NCI-H526 treated with DMSO at 0.1 percent for 48 hours (cell line): ENCODE measurements around the gene PCBP3.
"Not testable (repeated sequence)": the region's sequence is repeated elsewhere in the genome, so short reads cannot be mapped to it uniquely, and the experiment has no call there.

Experiments
- DNase-seq: peaks from one replicate; lab custom pipeline; 2025; lab: John Stamatoyannopoulos, UW

PCBP3 gene

DNA sequence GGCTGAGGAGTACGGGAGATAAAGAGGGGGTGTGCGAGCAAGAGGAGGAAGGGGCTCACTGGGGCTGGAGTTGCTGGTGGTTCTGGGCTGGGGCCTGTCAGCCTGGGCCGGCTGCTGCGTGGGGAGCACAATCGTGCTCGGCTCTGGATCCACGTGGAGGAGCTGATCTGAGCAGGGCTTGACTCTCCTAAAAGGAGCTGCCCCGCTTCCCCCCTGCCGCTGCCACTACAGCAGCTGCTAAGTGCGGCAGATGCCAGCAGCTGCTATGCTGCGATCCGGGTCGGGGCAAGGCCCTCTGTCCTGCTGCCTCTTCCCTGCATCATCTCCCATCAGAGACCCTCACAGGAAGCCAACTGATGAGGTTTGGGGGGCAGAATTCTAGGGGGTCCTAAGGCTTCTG lies 165.9 kb downstream of the PCBP3 start:
- no peak for DNase-seq

DNA sequence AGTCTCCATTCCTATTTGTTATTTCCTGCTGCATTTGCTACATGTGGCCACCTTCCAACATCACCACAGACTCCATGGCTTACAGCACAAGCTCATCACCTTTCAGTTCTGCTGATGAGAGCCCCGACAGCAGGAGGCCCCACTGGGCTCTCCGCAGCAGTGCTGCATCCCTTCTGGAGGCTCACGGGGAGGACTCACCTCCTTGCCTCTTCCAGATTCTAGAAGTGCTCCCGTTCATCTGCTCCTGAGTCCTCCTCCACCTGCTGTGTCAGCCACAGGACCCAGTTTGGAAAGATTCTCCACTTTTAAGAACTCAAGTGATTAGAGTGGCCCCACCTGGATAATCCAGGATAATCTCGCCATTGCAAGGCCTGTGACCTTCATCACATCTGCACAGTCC lies 167.6 kb downstream of the PCBP3 start:
- DNase-seq, result no peak

DNA sequence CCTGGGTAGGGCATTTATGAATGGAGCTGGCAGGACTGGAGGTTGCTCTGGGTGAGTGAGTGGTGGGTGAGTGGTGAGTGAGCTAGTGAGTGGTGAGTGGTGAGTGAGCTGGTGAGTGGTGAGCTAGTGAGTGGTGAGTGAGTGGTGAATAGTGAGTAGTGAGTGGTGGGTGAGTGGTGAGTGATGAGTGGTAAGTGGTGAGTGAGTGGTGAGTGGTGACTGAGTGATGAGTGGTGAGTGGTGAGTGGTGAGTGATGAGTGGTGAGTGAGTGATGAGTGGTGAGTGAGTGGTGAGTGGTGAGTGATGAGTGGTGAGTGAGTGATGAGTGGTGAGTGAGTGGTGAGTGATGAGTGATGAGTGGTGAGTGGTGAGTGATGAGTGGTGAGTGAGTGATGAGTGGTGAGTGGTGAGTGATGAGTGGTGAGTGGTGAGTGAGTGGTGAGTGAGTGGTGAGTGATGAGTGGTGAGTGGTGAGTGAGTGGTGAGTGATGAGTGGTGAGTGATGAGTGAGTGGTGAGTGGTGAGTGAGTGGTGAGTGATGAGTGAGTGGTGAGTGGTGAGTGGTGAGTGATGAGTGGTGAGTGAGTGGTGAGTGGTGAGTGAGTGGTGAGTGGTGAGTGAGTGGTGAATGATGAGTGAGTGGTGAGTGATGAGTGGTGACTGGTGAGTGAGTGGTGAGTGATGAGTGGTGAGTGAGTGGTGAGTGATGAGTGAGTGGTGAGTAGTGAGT lies 170.8 kb downstream of the PCBP3 start:
- DNase-seq, result not testable (repeated sequence)

DNA sequence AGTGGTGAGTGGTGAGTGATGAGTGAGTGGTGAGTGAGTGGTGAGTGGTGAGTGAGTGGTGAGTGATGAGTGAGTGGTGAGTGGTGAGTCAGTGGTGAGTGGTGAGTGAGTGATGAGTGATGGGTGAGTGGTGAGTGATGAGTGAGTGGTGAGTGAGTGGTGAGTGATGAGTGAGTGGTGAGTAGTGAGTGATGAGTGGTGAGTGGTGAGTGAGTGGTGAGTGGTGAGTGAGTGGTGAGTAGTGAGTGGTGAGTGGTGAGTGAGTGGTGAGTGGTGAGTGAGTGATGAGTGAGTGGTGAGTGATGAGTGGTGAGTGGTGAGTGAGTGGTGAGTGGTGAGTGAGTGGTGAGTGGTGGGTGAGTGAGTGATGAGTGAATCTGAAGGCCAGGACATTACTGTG lies 172.3 kb downstream of the PCBP3 start:
- not testable (repeated sequence) for DNase-seq

DNA sequence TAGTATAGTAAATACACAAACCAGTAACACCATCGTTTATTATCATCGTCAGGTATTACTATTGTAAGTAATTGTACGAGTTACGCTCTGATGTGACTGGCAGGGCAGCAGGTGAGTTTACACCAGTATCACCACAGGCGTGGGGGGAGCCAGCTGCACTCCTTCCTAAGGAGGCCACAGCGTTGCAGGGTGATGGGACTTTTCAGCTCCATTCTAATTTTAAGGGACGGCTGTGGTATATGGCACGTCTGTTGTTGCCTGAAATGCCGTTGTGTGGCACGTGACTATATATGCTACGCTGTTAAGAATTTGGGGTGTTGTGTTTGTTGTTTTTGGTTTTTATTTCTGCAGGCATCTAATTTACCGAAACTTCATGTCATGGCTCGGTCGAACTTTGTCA lies 173.3 kb downstream of the PCBP3 start:
- DNase-seq, result no peak

DNA sequence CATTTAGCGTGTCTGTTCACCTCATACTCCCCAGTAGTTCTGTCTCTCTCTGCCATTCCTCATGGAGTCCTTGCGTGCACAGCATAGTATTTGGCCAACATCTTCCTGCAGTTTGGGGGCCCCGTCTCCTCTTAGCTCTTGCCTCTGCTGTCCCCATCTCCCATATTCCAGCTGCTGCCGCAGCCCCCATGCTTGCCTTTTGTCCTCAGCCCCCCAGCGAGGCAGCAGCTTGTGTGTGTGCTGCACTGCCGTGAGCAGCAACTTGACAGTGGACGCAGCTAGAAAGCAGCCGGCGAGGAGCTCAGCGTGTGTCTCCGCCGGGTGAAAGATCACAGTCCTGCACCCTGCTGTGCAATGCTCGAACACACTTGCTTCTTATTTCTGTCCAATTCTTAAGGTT lies 173.8 kb downstream of the PCBP3 start:
- DNase-seq, result no peak

DNA sequence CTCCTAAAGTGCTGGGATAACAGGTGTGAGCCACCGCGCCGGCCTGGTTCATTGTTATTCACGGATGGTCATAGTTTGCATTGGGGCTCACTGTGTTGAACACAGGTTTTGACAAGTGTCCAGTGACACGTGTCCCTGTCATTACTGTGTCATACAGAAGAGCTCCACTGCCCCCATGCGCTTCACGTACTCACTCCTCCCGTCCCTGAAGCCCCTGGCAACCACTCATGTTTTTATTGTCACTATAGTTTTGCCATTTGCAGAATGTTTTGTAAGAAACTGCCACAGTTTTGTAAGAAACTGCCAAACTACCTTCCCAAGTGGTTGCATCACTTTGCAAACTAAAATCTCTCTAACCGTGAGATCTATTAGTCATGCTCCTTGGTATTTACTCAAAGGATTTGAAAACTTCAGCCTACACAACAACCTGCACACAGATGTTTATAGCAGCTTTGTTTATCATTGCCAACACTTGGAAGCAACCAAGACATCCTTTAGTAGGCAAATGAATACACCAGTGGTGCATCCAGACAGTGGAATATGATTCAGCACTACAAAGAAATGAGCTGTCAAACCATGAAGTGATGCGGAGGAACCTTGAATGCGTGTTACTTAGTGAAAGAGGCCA lies 174.9 kb downstream of the PCBP3 start:
- no peak for DNase-seq

DNA sequence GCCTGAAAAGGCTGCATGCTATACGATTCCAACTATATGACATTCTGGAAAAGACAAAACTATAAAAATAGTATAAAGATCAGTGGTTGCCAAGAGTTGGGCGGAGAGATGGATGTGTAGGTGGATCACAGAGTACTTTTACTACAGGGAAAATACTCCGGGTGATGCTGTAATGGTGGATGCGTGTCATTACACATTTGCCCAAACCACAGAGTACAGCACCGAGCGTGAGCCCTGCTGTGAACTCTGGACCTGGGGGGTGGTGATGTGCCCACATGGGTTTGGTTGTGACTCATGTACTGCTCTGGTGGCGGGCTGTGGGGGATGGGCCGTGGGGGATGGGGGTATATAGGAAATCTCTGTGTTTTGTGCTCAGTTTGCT lies 175.4 kb downstream of the PCBP3 start:
- DNase-seq, result no peak

DNA sequence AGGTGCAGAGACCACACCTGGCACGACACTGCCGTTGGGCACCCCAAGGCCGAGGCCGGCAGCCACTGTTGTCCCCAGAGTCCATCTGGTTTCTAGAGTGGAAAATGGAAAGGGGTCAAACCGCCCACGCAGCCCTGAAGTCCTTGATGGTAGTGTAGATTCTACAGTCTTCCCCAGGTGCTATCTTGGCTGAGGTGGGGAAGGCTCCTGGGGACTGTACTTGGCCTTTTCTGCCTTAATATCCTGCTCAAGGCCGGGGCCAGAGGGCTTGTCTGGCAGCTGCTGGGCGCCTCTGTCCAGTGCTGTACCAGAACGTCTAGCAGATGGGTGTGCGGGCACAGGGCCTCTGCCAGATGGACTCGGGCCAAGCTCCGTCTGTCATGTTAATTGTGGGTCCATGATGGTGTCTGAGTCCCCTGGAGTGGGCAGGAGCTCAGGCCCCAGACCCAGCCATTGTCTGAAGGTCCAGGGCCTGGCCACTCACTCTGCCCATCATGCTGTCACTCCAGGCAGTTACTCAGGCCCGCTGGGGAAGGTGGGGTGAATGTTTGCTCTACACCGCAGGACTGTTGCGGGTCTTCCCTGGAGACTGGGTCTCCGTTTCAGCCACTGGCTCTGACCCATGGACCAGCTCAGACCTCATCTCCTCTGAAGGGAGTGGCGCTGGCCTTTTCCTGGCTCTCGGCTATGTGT lies 176.1 kb downstream of the PCBP3 start:
- no peak for DNase-seq

DNA sequence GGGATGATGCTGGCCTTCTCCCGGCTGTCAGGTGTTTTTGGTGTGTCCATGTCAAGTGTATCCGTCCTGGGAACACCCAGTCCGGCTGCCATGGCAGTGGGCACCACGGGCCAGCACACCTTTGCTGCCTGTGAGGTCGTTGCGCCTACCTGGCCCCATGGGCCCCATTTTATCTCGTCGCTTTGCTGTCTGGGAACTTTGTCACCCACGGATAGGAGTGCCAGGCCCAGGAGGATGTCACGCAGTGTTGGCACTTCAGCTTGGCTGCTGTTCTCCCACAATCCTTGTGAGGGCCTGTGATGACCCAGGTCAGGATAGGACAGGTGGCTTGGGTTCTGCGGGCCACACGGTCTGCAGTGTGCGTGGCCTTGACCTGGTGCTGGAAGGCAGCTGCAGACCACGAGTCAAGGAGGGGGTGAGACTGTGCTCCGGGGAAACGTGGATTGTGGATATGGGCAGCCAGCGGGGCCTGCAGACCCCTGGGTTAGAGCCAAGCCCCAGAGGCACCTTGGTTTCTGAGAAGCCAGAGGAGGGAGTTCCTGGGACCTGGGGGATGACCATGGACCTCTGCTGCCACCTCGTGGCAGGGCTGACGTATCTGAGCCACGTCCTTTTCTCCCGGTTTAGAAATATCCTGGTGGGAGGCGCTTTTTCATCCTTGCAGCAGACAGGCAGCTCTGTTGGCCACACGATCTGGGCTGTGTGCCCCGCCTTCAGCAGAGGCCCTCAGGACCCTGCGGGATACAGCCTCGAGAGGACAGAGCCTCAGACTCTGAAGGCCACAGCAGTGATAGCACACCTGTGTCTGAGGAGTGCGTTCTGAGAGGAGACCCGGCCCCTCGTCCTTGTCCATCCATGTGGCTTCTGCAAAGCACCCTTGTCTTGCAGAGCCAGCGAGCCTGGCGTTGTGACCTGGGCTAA lies 176.9 kb downstream of the PCBP3 start:
- peak; percentile 42 for DNase-seq

DNA sequence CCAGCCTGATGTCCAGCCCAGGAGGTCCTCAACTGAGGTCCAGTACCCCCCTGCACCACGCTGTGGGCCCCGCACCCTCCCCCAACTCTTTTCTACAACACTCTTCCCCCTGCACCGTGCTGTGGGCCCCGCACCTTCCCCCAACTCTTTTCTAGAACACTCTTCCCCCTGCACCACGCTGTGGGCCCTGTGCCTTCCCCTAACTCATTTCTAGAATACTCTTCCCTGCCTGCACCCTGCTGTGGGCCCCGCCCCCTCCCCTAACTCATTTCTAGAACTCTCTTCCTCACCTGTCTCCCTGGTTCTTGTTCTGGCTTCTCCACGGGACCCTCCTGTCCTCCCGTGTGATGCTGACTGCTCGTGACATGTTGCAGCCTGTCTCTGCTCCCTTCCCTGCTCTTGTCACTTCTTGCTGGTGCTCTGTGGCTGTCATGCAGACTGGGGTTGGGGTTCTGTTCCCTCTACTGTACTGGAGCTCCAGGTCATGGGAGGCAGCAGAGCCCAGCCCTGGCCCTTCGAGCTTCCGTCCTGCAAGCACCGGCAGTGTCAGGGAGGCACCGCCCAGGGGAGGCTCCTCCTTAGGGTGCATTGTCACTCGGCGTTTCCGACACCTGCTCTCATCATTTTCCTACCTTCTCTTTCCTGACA lies 177.9 kb downstream of the PCBP3 start:
- DNase-seq, result no peak

DNA sequence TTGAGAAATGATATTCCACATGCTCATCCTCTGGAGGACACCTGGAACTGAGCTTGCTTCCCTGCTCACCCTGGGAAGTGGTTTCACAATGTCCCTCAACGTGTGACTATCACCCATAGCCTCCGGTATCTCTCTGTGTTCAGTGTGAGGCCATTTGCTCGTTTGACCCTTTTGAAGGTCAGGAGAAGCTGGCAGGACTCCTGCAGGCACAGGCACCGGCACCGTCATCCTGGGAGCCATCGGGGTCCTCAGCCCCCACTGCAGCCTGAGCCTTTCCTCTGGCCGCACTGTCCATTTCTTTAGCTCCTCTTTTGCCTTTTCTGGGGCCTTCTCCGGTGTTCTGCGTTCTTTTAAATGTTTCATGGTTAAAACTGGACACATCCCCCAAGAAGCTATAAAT lies 178.5 kb downstream of the PCBP3 start:
- no peak for DNase-seq

DNA sequence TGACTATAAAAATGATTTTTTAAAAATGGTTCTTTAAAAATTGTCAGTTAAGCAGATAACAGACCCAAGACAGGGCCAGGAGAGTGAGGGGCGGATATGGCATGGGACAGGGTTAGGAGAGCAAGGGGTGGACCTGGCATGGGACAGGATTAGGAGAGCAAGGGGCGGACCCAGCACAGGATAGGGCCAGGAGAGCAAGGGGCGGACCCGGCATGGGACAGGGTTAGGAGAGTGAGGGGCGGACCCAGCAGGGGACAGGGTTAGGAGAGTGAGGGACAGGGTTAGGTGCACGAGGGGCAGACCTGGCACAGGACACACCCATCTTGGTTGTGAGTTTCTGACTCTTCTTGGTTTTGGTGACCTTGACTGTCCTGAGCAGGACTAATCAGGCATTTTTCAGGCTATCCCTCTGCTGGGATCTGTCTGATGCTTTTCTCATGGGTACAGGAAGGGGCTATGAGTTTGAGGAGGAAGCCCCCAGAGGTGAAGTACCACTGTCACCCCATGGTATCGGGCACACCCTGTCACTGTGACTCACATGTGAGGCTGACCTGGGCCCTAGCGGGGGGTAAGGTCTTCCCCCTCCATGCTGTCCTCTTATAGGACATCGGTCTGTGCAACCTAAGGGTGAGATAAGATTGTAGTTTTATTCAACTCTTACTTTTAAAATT lies 179.0 kb downstream of the PCBP3 start:
- DNase-seq, result no peak

DNA sequence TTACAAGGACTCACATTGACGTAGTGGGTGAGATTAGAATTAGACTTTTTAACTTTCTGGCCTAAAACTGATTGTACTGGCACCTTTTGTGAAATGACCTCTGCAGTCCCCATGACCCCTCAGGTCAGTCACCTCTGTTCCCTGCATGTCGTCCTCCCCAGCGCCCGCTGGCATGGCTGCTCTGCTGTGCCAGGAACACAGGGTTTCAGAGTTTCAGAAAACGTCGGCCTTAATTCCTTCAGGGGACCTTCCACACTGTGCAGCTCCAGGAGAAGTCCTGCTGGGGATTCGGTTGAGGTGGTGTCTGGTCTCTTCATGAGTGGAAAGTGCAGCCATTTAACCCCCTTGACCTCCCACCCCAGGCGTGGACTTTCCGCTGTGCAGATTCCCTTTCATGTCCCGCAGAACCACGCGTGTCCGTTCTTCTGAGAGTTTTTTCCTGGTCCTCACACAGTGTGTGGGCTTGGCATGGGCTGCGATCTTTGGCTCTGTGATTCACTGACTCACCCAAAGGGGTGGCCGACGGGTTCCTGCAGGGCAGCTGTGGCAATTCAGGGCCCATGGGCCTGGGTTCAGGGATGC lies 179.7 kb downstream of the PCBP3 start:
- DNase-seq, result no peak

DNA sequence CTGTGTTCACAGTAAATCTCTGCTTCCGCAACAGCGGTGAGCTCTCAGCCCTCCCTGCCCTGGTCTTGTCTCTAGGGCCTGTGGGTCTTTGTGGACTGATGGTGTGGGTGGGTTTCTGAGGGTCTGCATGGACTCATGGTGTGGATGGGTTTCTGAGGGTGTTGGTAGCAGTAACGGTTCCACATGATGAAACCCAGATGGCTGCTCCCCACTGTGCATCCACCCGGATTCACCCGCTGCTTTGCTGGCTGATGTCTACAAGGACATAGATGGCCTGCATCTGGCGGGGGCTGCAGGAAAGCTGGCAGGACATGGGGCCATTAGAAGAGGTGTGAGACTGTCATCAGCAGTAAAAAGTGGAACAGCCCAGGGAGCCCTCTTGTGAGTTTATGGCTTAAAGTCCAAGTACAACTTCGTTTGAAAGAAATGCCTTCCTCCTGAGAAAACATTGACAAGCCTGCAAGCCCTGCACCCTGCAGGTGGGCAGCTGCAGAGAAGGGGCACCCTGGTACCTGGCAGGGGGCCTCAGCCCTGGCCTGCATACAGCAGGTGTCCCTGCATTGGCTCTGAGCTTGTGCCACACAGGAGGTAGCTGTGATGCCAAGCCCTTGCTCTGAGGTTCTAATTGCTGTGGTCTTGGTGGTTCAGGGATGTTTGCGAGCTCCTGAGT lies 181.2 kb downstream of the PCBP3 start:
- no peak for DNase-seq

DNA sequence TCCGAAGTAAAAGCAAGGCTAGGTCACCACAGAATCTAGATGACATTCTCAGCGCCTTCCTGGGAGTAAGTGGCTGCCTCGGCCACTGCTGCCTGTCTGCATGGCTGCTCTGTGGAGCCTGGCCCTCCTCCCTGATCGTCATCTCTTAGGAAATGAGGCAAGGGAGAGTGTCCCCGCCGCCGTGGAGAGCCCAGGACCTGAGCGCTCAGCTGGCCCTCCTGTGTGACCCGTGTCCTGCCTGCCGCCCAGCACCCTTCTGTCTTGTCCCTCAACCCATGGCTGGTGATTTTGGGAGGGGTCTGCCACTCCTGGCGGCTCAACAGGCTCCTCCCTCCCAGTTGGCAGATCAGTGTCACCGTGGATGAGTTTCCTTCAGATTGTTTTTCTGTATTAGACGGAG lies 181.7 kb downstream of the PCBP3 start:
- no peak for DNase-seq

DNA sequence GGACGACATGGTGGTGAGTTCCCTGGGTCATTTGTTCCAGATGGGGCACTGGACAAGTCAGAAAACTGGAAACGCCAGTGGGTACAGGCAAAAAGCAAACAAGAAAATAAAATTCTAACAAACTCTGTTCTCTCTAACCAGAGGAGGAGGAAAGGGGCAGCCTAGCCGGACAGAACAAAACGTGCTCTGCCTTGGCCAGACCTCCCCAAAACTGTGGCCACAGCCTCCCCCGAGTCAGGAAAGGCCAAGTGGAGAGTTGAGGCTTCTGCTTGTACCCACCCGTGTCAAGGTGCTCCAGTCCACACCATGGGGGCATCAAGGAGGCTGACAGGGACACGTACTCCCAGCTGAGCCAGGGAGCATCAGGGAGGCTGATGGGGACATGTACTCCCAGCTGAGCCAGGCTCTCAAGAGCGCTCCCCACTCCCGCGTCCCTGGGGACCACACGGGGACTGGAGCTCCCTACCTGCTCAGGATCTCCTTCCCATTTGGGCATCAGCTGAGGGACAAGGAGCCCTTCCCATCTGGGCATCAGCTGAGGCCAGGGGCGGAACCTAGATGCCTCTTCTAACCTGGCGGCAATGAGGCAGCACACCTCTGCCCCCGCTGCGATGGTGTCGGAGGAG lies 183.3 kb downstream of the PCBP3 start:
- no peak for DNase-seq

DNA sequence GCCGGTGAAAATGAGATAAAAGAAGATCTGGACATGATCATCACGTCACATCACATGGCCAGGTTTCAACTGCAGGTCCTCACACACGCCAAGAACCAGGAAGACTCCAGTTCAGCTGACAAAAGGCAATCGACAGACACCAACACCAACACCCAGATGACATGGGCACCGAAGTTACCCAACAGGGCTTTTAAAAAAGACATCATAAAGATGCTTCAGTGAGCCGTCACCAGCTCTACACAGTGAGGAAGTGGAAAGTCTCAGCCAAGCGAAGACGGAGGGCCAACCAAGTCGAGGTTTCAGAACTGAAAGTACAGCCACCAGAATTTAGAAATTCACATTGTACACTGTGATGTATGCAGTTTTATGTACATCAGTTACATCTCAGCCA lies 183.8 kb downstream of the PCBP3 start:
- DNase-seq, result no peak

DNA sequence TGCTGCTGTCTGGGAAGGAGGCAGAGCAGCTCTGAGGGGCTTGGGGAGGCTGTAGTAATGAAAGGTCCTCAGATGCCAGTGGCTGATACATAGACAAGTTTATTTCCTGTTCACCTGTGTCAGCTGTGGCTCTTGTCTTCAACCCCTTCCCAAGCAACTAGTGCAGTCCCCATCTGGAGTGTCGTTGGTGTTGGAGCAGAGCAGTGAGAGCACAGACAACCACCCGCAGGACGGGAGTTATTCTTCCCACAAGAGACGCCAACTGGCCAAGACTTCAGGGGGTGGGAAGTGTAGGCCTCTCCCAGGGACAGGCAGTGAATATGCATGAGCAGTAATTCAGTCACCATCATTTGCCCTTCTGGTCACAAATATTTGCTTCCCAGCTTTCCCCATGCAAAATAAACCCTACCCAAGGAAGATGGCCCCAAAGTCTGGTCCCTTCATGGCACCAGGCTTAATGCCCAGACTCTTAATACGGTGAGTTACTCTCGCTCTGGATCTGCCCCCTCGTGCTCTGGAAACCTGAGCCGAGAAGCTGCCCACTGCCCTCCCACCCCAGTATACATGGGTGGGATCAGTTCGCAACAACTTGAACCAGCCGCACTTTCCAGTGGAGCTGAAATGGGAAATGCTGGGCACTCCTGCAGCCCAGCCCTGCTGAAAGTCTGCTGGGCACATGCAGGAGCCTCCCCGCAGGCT lies 184.5 kb downstream of the PCBP3 start:
- DNase-seq, result no peak
